Measurements from ENCODE around the gene EYA2. TPM values are rescaled to one million over a fixed set of nuclear protein-coding genes. Genes with fewer than 3 reads are reported as not detected.
"Not testable (repeated sequence)": the region's sequence is repeated elsewhere in the genome, so short reads cannot be mapped to it uniquely, and the experiment has no call there.

Gene EYA2
- total RNA-seq, 4 donors from 2014 or later = 9.9 to 20.1 (median 13.8) TPM

- DNase-seq = no peak
- Histone ChIP-seq H3K9me3 (no peaks in the 10 kb centered on the region), H3K36me3 (no peaks in the 10 kb centered on the region), H3K27ac (no peak overlapping the region), H3K4me1 (peaks cover 22 to 24% of the 10 kb centered on the region in 2 donors), H3K4me3 (replicated peaks in 1 of 3) (no peak overlapping the region), H3K27me3 (no peaks in the 10 kb centered on the region)
- intact Hi-C loops (cut with DNase I) = no loop called here
- WGBS, 2 donors = 86 to 91% methylated on average over 2 of the region's 2 CpGs
- TF ChIP-seq POLR2A (IDR thresholded peaks at IDR 0.05) = no peak
- TF ChIP-seq CTCF (IDR thresholded peaks at IDR 0.05) = no peak
These were observed 61.2 kb downstream of the EYA2 start for GRCh38 chr20:46955601-46956556.

GRCh38 chr20:46959081-46959692, 64.5 kb downstream of the EYA2 start:
- intact Hi-C loops (cut with DNase I) = no loop called here
- no peak overlapping the region for H3K4me3 ChIP-seq (replicated peaks in 1 of 3)
- no peaks in the 10 kb centered on the region for H3K36me3 ChIP-seq
- H3K9me3 ChIP-seq = no peaks in the 10 kb centered on the region
- peak overlapping the region; percentile 2 to 98 (median 81) for H3K27ac ChIP-seq
- peaks cover 46 to 50% of the 10 kb centered on the region in 2 donors for H3K4me1 ChIP-seq
- no peaks in the 10 kb centered on the region for H3K27me3 ChIP-seq
- 79 to 82% methylated on average over 13 of the region's 13 CpGs for WGBS, 2 donors
- no peak for DNase-seq
- no peak for TF ChIP-seq CTCF (IDR thresholded peaks at IDR 0.05)
- TF ChIP-seq POLR2A (IDR thresholded peaks at IDR 0.05) = no peak

GRCh38 chr20:46959821-46960220, 65.2 kb downstream of the EYA2 start:
- intact Hi-C loops (cut with DNase I) = no loop called here
- H3K4me1 ChIP-seq = peaks cover 51 to 56% of the 10 kb centered on the region in 2 donors
- no peaks in the 10 kb centered on the region for H3K9me3 ChIP-seq
- H3K27me3 ChIP-seq = no peaks in the 10 kb centered on the region
- H3K27ac ChIP-seq = peak overlapping the region; percentile 81 to 98 (median 83)
- H3K4me3 ChIP-seq (replicated peaks in 1 of 3) = no peak overlapping the region
- no peaks in the 10 kb centered on the region for H3K36me3 ChIP-seq
- TF ChIP-seq CTCF (IDR thresholded peaks at IDR 0.05) (no peak), POLR2A (IDR thresholded peaks at IDR 0.05) (no peak)
- DNase-seq = peak; percentile 75 to 78
- 32 to 36% methylated on average over 9 of the region's 9 CpGs for WGBS, 2 donors

DNA sequence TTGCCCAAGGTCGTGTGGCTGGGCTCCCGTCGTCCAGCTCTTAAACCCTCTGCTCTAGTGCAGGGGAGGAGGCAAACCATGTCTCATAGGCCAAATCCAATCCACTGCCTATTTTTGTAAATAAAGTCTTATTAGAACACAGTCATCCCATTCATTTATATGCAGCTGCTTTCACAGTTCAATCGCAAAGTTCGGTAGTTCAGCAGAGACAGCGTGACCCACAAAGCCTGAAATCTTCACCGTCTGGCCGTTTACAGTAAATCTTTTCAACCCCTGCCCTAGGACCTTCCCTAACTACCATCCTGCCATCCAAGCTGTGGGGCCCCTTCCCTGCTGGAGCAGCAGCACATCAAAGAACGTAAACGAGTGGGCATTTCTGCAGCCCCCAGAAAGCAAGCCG, 65.9 kb downstream of the EYA2 start:
- H3K27ac ChIP-seq = peak overlapping the region; percentile 81 to 98 (median 83)
- H3K36me3 ChIP-seq = no peaks in the 10 kb centered on the region
- DNase-seq = no peak
- H3K9me3 ChIP-seq = no peaks in the 10 kb centered on the region
- H3K4me1 ChIP-seq = peaks cover 56 to 63% of the 10 kb centered on the region in 2 donors
- WGBS, 2 donors = 78 to 83% methylated on average over 11 of the region's 11 CpGs
- H3K4me3 ChIP-seq (replicated peaks in 1 of 3) = no peak overlapping the region
- intact Hi-C loops (cut with DNase I) = no loop called here
- H3K27me3 ChIP-seq = no peaks in the 10 kb centered on the region
- no peak for TF ChIP-seq POLR2A (IDR thresholded peaks at IDR 0.05)
- no peak for TF ChIP-seq CTCF (IDR thresholded peaks at IDR 0.05)

DNA sequence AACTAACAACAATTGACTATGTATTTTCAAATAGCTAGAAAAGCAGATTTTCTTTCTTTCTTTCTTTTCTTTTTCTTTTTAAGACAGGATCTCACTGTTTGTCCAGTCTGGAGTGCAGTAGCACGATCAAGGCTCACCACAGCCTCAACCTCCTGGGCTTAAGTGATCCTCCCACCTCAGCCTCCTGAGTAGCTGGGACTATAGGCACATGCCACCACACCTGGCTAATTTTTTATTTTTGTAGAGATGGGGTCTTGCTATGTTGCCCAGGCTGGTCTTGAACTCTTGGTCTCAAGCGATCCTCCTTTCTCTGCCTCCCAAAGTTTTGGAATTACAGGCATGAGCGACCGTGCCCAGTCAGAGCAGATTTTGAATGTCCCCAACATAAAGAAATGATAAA, 67.3 kb downstream of the EYA2 start:
- DNase-seq; H3K9me3 ChIP-seq; intact Hi-C loops (cut with DNase I); H3K27me3 ChIP-seq; H3K4me3 ChIP-seq (replicated peaks in 1 of 3); H3K36me3 ChIP-seq: not testable (repeated sequence)
- Histone ChIP-seq H3K4me1 (peaks cover 67 to 74% of the 10 kb centered on the region in 2 donors), H3K27ac (peak overlapping the region; percentile 83 to 98 (median 91))
- 94 to 96% methylated on average over 4 of the region's 4 CpGs for WGBS, 2 donors
